ENCODE results near the gene PIGT.

DNA sequence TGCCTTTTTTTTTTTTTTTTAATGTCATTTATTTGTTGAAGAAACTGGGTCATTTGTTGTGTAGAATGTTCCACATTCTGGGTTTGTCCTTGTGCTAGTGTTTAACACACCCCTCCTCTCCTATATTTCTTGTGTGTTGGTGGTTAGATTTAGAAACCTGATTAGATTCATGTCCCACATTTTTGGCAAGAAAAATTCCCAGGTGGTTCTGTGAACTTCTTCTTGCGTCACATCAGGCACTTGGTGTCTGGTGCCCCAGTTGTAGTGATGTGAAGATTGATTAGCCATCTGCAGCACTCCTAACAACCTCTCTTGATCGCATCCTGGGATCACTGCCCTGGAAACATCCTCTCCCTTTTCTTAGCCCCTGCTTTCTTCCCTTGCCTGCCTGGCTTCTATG is 7.8 kb downstream of the PIGT start:
- TF ChIP-seq POLR2AphosphoS5 (IDR thresholded peaks at IDR 0.05) (no peak), EP300 (IDR thresholded peaks at IDR 0.05) (no peak)
